CD4-positive, alpha-beta T cell treated with Interleukin-4 for 1 hour (primary cell): ENCODE data around the gene TGFBR3L.
"Not testable (repeated sequence)": the region's sequence is repeated elsewhere in the genome, so short reads cannot be mapped to it uniquely, and the experiment has no call there.

Experiments used
- DNase-seq, 2 donors: peaks; one replicate each; pipeline ENCODE4 v3.0.0-alpha.2; 2020 to 2022

TGFBR3L gene

DNA sequence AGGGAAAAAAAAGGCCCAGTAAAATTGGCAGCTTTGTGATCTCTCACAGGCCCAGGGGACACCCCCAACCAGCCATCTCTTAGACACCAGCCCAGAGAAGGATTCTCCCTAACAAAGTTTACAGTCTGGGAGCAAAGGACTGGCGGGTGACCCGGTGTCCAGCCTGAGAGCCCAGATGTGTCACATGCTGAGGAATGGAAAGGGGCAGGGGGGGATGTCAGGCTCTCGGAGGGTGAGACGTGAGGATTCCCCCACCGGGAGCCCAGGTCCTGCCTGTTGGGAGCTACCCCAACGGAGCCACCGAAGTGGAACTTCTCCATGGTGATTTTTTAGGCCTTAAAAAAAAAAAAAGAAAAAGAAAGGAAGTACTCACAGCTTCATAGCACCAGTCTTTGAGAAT is 16.1 kb downstream of the TGFBR3L start:
- no peak for DNase-seq

DNA sequence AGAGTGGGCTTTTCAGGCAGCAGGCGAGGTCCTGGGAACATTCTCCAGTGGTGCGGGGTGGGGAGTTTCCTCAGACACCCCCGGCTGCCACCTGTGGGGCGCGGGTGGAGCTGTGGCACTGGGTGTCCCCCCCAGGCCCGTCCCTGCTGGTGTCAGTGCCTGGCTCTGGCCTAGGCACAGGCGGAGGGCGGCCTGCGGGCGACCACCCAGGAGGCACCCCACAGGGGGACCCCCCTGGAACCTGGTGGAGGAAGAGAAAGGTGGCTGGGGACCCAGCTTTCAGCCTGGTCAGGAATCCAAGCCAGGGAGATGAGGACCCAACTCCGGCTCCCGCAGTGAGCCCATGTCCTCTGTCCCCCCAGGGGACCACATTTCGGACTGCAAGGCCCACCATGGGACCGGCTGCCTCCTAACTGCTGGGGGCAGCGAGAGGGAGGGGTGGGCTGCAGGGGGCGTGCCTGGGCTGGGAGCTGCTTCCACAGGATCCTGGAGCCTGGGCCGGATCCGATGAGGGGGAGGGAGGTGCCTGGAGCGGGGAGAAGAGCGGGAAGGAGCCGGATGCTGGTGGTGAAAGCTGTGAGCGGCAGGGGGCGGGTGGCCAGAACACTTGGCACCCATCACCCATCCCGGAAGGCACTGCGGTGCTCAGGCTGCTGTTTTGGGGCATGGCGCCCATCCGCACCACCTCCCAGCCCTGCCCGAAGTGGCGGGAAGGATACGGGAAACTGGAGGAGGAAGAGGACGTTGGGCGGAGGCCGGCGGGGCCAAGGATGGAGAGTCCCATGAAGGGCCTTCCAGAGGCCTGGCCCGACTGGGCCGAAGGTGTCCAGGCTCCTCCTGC is 16.8 kb downstream of the TGFBR3L start:
- DNase-seq = no peak

DNA sequence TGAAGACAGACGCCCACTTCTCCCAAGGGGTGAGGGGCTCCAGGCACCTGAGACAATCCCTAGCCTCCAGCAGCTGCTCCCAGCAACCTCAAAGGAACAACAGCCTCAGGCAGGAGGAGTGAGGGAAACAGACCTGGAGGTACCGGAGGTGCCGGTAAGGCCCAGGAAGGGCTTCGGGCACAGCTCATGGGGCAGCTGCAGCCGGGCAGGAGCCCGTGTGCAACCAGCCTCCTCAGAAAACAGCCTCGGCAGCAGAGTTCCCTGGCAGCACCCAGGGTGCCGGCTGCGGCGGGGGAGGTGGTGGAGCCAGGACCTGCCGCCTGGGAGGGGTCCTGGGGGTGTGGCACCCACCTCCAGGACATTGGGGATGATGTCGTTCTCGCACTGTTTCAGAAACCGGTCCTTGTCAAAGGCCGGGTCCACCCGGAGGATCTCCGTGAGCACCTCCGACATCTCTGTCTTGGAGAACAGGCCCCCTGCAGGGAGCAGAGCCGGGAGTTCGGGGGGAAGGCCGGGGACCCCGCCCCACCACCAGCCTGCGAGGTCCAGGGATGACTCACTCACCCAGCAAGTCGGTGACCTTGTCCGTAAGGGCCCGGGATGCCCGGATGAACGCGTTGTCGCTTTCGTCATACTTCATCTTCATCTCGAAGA is 17.8 kb downstream of the TGFBR3L start:
- no peak for DNase-seq

DNA sequence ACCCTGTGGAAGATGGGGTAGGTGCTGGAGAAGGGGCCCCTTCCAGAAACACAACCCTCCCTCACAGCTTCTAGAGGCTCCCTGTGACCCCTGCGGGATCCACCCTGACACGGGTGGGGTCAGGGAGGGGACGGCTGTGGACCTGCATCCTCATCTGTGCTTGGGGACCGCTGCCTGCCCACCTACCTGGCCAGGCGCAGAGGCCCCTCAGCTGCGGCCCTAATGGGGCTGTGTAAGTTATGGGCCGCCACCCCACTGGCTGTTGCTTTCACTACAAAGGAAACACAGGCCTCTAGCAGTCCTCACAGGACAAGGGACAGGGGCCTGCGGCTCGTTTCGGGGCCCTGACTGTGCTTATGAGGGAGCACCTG is 18.3 kb downstream of the TGFBR3L start:
- DNase-seq = no peak

DNA sequence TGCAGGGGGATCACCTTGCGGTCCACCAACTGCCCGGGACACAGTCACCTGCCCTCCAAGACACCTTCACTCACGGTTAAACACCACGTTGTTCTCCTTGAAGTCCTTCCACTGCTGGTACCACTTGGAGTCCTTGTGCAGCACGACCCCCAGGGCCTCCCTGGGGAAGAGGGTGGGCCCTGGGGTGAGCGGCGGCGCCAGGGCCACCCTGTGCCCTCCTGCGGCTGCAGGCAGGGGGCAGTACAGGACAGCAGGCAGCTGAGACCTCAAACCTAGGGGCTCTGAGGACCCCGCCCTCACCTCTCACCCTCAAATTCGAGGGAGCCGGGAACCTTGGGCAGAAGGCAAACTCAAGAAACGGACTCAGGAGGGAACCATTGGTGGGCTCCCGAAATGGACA is 18.8 kb downstream of the TGFBR3L start:
- DNase-seq = no peak

DNA sequence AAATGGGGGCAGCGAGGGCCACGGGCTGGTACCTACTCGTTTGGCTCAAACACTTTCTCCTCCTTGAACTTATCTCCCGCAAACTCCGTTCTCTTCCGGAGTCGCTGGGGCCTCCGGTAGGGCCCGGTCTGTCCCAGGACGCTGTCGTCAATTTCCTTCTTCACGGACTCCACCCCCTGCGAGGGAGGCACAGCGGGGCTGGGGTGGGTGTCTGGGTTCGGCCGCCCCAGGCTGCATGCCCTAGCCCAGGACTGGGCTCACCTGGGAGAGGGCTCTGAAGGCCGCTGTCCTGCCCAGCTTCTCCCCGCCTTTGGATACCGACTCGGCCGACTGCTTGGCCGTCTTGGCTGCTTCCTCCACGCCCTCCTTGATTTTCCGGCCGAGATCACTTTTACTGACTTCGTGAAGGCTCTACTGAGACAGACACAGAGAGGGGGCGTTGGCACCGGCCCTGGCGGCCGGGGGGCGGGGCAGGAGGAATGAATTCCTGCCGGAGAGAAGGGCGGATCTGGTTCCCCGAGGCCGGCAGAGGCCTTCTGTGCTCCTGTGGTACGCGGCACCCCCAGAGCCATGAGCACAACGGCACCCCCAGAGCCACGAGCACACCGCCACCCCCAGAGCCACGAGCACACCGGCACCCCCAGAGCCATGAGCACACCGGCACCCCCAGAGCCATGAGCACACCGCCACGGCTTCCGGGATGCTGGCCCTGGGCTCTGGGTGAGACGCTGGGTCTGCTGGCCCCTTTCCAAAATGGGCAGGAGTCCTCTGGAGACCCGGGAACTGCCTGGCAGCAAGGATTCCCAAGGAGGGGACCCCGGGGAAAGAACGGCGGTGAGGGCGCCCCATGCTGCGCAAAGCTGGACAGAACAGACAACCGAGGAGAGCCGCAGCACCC is 19.4 kb downstream of the TGFBR3L start:
- no peak for DNase-seq

DNA sequence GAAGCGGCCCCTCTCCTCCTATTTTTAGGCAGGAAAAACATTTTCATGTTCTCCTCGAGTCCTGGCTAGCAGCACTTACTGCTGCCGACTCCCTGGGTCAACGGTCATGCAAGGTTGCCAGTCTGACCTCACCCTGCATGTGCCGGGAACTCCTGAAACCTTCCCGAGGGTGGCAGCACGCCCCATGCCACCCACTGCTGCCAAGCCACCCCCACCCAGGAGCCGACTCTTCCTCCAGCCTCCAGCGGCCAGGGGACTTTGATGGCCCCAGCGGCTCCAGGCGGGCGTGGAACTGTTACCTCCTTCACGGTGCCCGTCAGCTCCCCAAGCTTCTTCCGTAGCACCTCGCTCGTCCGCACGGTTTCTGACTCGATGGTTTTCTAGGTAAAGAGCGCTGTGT is 20.1 kb downstream of the TGFBR3L start:
- DNase-seq = no peak

DNA sequence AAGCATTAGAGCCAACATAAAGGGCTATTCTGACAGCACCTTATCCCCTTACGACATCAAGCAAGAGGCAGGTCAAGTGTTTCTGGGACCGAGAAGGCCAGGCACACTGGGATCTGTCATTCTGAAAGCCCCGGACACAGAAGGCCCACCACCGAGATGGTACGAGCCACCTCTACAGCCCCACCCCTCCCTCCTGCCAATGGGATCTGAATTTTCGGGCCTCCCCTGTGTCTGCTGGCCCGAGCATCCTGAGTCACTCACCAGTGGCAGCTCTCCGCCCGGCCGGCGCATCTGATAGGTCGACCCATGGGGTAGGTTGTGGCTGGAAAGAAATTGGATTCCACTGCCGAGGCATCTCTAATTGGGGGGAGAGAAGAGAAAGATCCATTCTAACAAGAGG is 26.2 kb downstream of the TGFBR3L start:
- no peak for DNase-seq

DNA sequence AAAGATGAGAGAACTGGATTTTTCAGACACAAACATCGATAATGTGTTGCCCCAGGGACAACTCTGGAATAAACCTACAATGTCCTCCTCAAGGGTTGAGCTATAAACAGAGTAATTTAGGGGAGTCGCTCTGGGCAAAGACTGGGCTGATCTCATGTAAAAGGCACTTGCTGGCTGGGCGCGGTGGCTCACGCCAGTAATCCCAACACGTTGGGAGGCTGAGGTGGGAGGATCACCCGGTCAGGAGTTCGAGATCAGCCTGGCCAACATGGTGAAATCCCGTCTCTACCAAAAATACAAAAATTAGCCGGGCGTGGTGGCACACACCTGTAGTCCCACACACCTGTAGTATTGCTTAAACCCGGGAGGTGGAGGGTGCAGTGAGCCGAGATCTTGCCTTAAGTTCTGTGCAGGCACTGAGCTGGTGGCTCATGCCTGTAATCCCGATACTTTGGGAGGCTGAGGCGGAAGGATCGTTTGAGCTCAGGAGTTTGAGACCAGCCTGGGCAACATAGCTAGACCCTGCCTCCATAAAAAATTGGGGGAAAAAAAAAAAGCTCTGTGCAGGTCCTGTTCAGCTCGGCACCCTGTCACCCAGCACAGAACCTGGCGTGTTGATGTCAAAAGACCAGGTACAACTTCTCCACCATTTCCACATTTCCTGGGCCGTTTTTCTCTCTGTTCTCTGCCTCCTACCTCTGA is 27.4 kb downstream of the TGFBR3L start:
- DNase-seq = no peak

DNA sequence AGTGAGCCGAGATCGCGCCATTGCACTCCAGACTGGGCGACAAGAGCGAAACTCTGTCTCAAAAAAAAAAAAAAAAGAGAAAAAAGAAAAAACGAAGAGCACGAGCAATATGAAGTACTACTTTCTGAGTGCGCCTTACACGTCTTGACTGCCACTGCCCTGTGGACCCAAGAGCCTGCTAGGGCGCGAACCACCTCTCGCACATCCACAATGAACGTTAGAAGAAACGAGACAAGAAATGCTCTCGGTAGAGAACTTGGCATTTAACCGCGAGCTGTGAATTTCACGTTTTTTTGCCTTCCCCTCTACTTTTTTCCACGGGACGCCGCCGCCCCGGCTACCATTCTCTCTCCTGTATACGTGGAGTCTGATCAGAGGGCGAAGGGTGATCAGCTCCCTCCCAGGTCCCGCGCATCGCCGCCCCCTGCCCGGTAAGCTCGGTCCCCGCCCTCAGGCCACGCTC is 28.4 kb downstream of the TGFBR3L start:
- peak in 1 of 2 donors; percentile 16 for DNase-seq

DNA sequence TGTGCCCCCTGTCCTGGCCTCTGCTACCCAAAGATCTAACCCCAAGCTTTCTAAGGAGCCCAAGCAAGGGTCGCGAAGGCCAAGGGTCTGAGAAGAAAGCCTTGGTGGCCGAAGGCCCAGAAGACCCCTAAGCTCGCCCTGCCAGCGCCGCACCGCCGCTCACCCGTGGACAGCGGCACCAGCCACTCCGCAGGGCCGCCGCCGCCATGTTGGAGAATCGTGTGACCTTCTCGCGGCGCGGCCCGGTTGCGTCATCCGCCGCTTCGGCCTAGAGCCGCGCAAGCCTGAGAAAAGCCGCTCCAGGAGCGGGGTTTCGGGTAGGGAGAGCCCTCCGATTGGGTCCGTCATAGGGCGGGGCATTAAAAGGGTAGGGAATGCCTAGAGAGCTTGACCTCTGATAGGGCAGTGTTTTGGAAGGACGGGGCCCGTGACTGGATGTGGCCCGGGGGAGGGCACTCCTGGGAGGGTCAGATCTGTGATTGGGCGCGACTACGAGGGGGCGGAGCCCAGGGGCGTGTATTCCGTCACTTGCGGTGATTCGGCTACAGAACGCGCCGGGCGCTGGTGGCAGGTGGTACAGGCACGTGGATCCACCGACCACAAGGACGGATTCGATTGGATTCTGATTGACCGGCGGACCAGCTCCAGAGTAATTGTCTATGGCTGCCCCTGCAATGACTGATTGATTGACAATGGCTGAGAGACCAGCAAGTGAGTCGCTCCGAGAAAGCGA is 29.0 kb downstream of the TGFBR3L start, which contains the start of gene TIMM44:
TSS of gene TIMM44 (minus strand) at position 223 of the 733 bp plus-strand sequence. CDS start at position 208, 15 bp downstream.
- peak; percentile 99 to 100 for DNase-seq

DNA sequence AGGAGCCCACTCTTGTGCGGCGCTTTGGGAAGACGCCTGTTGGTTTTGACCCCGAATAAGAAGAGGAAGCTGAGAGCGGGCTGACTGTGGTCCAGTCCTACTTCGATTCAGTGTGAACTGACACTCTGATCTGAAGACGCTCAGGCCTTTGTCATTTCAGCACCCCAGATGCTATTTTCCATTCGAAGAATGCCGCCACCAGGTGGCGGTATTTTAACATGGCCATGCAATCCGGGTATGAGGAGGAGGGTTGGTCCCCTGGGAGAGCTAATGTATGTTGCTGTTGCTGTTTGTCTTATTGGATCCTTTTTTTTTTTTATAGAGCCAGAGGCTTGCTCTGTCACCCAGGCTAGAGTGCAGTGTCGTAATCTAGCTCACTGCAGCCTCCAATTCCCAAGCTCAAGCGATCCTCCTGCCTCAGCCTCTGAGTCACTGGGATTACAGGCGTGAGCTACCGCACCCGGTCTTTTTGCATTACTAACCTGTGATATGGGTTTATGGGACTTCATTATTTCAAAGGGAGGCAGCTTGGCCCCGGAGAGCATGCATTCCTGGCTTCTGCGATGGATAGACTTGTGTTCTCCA is 29.6 kb downstream of the TGFBR3L start:
- DNase-seq = peak; percentile 87 to 88

DNA sequence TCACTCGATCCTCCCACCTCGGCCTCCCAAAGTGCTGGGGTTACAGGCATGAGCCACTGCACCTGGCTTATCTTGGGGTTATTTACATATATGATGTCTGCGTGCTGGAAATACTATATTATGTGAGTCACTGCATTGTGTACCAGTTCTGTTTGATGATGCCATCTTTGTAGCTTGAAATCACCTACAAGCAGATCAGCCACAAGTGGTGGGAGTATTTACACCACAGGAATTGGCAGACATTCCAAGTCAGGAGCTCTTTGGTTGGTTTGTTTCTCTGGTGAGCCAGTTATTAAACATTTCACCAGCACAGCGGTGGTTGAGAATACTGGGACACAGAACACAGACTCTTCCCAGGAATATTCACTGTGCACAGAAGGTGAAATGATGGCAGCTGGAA is 33.3 kb downstream of the TGFBR3L start:
- no peak for DNase-seq

DNA sequence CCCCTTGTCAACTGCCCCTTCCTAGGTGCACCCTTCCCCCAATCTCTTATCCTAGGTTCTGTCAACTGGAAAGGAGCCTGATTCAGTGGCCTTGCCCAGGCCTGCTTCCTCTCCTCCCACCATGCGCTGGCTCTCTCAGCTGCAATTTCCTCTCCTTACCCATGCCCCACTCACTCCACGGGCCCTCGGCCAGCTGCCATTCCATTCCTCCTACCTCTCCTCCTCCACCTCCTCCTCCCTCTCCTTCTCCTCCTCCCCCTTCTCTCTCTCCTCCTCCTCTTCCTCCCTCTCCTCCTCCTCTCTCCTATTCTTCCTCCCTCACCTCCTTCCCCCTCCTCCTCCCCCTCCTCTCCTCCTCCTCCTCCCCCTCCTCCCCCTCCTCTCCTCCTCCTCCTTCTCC is 38.4 kb downstream of the TGFBR3L start:
- no peak for DNase-seq

DNA sequence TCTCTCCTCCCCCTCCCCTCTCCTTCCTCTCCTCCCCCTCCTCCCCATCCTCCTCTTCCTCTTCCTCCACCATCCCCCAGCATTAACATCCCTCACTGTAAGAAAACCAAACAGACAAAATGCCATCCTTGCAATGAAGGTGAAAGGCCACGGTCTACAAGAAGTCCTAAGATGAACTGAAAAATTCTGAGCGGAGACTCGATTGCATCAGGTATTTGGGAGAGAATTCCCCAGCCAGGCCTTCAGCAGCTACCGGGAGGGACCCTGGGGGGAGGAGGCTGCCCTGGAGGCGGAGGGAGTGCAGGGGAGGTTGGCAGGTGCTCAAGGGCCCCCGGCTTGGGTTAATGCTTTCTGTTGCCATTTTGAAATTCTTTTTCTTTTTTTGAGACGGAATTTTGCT is 38.9 kb downstream of the TGFBR3L start:
- no peak for DNase-seq

DNA sequence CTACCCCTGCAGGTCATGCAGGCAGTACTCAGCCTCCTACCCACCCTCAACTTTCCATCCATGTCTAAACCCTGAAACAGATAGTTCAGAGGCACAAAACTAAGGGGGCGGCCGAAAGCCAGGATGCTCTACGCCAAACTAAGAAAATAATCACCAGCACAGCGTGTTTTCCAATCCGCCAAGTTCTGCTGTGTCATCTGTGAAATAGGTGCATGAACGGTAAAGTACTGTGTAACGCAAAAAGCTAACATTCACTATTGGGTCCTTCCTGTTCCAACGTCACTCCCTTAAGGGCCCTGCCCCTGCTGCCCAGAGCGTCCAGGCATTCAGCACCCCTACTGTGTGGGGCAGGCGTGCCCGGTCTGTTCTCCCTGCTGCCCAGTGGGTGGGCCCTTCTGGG is 41.1 kb downstream of the TGFBR3L start:
- no peak for DNase-seq

DNA sequence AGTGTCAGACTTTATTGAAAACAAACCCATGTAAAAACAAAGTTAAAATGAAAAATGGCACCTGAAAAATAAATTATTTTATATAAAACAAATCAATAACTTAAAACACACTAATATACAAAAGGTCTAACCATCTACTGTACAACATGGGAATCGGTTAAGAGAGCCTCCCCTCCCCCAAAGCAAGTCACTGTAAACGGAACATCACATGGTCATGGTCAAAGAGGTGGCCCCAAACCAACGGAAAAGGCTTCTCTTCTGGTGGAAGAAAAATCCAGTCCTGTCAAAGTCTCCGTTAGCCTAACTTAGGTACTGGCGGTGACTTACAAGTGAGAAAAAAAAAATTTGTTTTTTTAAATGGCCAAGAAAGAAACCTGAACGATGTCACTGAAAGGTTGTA is 44.6 kb downstream of the TGFBR3L start:
- DNase-seq = no peak

DNA sequence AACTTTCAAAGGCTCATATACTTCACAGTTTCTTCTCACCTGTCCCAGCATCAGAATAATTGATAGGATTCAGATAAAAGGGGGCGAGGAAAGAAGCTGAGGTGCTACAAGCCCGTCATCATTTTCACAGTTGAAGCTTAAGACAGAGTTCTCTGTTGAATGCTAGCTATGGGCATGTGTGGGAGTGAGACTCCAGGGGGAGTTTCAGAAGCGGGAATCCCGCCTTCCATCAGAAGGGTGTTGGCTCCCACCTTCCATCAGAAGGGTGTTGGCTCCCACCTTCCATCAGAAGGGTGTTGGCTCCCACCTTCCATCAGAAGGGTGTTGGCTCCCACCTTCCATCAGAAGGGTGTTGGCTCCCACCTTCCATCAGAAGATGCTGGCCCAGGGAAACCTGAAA is 46.5 kb downstream of the TGFBR3L start:
- not testable (repeated sequence) for DNase-seq

DNA sequence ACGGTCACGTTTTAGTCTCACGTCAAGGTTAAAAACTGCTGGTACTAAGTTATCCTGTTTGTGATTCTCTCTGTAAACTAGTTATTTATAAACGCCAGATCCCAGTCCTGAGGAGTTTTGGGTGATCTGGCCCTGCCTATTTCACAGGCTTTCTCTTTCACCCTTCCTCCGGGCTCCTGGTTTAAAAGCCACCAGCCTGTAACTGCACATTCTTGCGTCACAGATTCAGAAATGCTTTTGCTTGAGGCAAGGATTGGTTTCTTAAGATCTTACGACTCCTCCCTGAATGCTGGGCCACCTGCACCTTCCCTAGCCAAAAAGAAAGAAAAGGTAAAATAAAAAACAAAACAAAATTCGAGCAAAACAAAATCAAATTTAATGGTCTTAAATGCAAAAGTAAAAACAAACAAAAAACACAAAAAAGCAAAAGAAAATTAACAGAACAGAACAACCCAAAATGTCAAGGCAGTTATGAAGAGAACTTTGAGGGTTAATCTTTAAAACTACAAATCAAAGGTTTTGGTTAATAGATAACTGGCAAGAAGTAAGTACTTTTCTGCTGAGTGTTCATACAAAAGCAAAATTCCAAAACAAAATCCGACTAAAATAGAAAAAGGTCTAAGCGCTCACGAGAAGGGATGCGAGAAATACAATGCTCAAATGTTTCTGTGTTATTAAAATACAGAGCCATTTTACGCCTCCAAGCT is 47.4 kb downstream of the TGFBR3L start:
- DNase-seq = no peak

DNA sequence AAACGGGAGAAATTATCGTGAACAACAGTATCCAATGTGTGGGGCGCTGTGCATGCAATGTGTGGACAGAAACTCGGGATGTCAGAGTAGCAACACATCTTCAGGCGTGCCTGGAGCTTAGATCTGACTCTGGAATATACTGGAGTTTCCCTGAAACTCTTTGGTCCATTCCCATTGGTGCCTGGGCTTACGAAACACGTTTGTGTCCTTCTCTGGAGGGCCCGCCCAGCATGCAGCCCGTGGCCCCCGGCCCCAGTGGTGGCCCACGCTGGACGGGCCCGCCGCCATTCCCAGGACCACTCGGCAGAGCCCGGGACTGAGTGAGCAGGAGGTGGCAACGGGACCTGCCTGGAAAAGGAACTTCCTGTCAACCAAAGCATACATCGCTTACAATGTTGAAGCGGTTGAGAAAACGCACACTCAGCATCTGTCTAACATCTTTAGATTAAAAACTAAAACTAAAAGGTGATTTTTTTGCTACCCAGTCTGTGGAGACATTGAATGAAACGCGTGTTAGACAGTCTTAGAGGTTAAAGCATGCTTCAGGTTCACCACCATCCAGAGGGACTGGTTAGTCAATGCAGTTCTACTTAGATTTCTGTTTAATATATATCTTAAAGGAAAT is 48.1 kb downstream of the TGFBR3L start:
- no peak for DNase-seq
